Mucosa of descending colon (tissue), 3 donors: Measurements from ENCODE around the gene CGRRF1. TPM values are rescaled to one million over a fixed set of nuclear protein-coding genes. Genes with fewer than 3 reads are reported as not detected.
A peak's percentile ranks its signal among the peaks of the same experiment; 100 is the strongest.

Experiments
- ATAC-seq: fragments of 200-7000 bp; cut with Tn5 transposase; one replicate; pipeline ENCODE4 v1.9.1; 2020; ENCODE audit warnings: mild to moderate bottlenecking, moderate library complexity
- DNase-seq, 3 donors: peaks; one replicate each; pipeline ENCODE4 v3.0.0-alpha.2; 2020
- H3K36me3 ChIP-seq: fragments of 200-600 bp; one replicate; pipeline ENCODE4 v1.8.0; 2021; ENCODE audit warnings: low read depth, mild to moderate bottlenecking
- H3K4me1 ChIP-seq: fragments of 200-600 bp; one replicate; pipeline ENCODE4 v1.8.0; 2021; ENCODE audit warnings: low read depth, mild to moderate bottlenecking
- H3K4me3 ChIP-seq: fragments of 200-600 bp; one replicate; pipeline ENCODE4 v1.8.0; 2021; ENCODE audit warnings: mild to moderate bottlenecking
- H3K9me3 ChIP-seq: fragments of 200-600 bp; one replicate; pipeline ENCODE4 v1.8.0; 2021; ENCODE audit warnings: mild to moderate bottlenecking
- intact Hi-C, 2 donors: fragments of 100-400 bp; cut with DNase I in 1 of 2; cut with micrococcal nuclease in 1 of 2; formaldehyde crosslinking; loops; one replicate each; pipeline versions ENCODE4 v1.11.0 to v1.11.1; 2022; cut with DNase I, micrococcal nuclease
- total RNA-seq, 3 donors: library from RNA; stranded (reverse); fragmentation: NEBNext Ultra II Directional in 2 of 3; extraction: Animal tissue kit (Norgen Biotek cat#: 25700) in 2 of 3; gene quantifications; one replicate each; pipeline versions ENCODE4 v1.2.1 to v1.2.4, GENCODE V29; 2021 to 2023
- TF ChIP-seq, protein P1 (sequence below): fragments of 200-600 bp; IDR thresholded peaks from one replicate; pipeline ENCODE4 v1.8.0; 2022; ENCODE audit warnings: antibody characterized with exemption, mild to moderate bottlenecking
- donor health status: DM: no; HTN: no; CAD: no; lungs with moderate emphysema.
- donor health status: DM: no; HTN: no; CAD: no.
- donor health status: DM: no; HTN: yes; CAD: no.

Gene CGRRF1
- total RNA-seq, 3 donors from 2014 or later, result 17.0 to 25.2 (median 22.5) TPM

DNA sequence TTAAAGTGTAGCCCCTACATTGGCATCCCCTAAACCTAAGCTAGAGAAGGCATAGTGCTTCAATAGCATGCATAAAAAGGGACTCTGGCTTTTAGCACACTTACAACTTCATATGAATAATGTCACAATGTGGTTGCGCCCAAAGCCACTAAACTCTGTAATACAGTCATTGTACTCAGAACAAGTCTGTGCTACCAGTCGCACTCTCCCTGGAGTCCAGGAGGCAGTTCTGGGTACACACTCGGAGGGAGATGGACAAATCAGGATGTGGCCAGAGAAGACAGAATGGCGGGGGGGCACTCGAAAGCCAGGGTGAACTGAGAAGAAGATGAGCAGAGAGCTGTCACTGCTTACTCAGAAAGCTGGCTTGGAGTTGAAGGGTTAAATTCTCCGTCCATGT lies 67.8 kb downstream of the CGRRF1 start:
- no peaks in the 10 kb centered on the region for H3K36me3 ChIP-seq
- peaks cover 7% of the 10 kb centered on the region for H3K9me3 ChIP-seq
- intact Hi-C loops, result loop anchor here in 1 of 2 donors (10.0 kb wide), 1 partner anchor 57 kb away; no protein-coding TSS in a partner anchor
- no peaks in the 10 kb centered on the region for H3K4me1 ChIP-seq
- no peak overlapping the region for H3K4me3 ChIP-seq
- TF ChIP-seq, protein P1, sequence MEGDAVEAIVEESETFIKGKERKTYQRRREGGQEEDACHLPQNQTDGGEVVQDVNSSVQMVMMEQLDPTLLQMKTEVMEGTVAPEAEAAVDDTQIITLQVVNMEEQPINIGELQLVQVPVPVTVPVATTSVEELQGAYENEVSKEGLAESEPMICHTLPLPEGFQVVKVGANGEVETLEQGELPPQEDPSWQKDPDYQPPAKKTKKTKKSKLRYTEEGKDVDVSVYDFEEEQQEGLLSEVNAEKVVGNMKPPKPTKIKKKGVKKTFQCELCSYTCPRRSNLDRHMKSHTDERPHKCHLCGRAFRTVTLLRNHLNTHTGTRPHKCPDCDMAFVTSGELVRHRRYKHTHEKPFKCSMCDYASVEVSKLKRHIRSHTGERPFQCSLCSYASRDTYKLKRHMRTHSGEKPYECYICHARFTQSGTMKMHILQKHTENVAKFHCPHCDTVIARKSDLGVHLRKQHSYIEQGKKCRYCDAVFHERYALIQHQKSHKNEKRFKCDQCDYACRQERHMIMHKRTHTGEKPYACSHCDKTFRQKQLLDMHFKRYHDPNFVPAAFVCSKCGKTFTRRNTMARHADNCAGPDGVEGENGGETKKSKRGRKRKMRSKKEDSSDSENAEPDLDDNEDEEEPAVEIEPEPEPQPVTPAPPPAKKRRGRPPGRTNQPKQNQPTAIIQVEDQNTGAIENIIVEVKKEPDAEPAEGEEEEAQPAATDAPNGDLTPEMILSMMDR, result no peak
- DNase-seq (no peak), ATAC-seq (no peak)

DNA sequence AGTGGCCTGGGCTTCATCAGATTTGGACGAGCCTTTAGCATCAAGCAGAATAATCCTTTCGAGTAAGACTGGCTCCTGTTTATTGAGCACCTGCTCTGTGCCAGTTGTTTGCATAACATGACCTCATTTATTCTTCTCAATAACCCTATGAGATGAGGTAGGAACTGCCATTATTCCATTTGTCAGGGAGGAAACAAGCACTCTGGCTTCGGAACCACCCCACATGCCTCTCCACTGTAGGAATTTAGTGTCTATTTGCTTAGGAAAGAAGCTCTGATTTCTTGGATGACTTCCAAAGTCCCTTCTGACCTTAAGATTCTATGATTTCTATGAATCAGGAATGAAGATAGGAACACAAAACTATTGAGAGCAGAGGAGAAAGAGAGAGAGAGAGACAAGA lies 68.3 kb downstream of the CGRRF1 start:
- Histone ChIP-seq H3K4me3 (no peak overlapping the region), H3K36me3 (no peaks in the 10 kb centered on the region), H3K9me3 (peaks cover 3% of the 10 kb centered on the region), H3K4me1 (no peaks in the 10 kb centered on the region)
- TF ChIP-seq, protein P1, result no peak
- ATAC-seq (peak; percentile 48), DNase-seq (no peak)
- intact Hi-C loops, result loop anchor here in 1 of 2 donors (10.0 kb wide), 1 partner anchor 57 kb away; no protein-coding TSS in a partner anchor

DNA sequence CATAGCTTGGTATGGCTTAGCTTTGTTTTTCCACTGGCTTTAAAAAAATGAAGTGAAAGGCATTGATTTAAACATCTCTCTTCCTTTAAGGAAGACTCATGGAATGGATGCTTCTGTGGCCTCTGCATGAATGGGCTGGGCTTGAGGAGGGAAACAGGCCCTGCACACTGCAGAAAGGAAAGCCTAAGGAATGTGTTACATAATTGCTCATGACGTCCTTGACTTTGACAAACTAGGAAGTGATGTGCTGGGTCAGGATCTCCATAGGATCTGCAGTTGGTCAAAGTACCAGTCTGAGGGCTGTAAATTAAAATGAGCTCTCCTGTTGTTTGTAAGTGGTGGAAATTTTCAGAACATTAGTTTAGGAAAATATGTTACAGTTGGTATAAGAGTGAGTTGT lies 69.9 kb downstream of the CGRRF1 start:
- DNase-seq, result peak in 1 of 3 donors; percentile 8
- Histone ChIP-seq H3K4me3 (no peak overlapping the region), H3K36me3 (no peaks in the 10 kb centered on the region), H3K9me3 (no peaks in the 10 kb centered on the region), H3K4me1 (no peaks in the 10 kb centered on the region)
- TF ChIP-seq, protein P1, result no peak
- intact Hi-C loops, result loop anchor here in 1 of 2 donors (10.0 kb wide), 1 partner anchor 55 kb away; no protein-coding TSS in a partner anchor
- ATAC-seq, result peak; percentile 80

DNA sequence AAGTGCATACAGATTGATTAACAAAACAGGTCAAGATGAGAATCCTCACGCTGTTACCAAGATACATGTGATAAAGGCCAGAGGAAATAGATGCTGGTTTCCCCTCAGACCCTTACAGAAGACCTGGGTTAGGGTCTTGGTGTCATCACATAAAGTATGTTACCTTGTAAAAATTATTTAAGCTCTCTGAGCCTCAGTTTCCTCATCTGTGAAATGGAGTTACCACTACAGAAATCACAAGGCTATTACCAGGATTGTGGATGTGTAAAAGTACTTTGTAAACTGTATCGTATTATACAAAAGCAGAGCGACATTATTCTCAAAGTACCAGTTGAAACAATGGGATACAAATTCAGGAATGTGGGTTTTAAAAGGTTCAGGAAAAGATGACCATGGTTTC lies 71.2 kb downstream of the CGRRF1 start:
- ATAC-seq, result no peak
- intact Hi-C loops, result no loop called here
- Histone ChIP-seq H3K4me3 (no peak overlapping the region), H3K4me1 (no peaks in the 10 kb centered on the region), H3K36me3 (no peaks in the 10 kb centered on the region), H3K9me3 (no peaks in the 10 kb centered on the region)
- no peak for DNase-seq
- TF ChIP-seq, protein P1, result no peak

DNA sequence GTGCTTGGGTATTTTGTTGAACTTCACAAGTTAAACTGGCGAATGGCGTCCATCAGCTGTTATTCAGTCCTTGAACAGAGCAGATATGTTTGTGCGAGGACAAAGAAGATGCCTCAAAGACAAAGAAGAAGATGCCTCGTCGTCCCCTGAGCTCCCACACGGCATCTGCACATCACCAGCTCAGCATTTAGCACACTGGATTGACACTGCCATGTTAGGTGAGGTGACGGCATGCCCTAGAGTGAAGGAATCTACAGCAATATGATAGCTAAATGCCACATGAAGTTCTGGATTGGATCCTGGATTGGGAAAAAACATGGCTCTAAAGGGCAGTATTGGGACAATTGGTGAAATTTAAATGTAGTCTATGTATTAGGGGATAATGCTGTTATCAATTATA lies 72.6 kb downstream of the CGRRF1 start:
- intact Hi-C loops, result no loop called here
- H3K4me1 ChIP-seq, result no peaks in the 10 kb centered on the region
- H3K36me3 ChIP-seq, result no peaks in the 10 kb centered on the region
- DNase-seq (no peak), ATAC-seq (no peak)
- H3K4me3 ChIP-seq, result no peak overlapping the region
- TF ChIP-seq, protein P1, result no peak
- H3K9me3 ChIP-seq, result no peaks in the 10 kb centered on the region

DNA sequence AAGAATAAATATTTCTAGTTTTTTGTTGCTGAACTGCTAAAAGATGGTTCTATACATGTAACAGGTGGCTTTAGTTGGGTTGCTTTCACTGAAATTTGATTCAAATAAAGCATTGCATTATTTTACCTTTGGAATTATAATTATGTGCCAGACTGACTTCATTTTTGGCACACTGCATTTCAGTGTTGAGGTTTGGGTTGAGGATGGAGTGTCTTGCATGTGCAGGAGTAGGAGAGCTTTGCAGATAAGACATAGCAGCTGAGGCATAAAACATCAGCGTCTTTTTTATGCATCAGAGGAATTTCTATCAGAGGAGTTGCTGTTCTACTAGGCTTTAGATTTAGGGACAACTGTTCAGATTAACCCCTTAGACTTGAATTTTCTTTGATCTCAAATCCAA lies 74.4 kb downstream of the CGRRF1 start:
- Histone ChIP-seq H3K9me3 (no peaks in the 10 kb centered on the region), H3K4me1 (no peaks in the 10 kb centered on the region), H3K4me3 (no peak overlapping the region), H3K36me3 (no peaks in the 10 kb centered on the region)
- DNase-seq (no peak), ATAC-seq (no peak)
- intact Hi-C loops, result no loop called here
- TF ChIP-seq, protein P1, result no peak
